HEK293T (cell line): ENCODE measurements around the gene CDH4.
"Not testable (repeated sequence)": the region's sequence is repeated elsewhere in the genome, so short reads cannot be mapped to it uniquely, and the experiment has no call there.

Experiments used
- ARNT ChIP-seq: fragments of 450-650 bp; IDR thresholded peaks from 2 replicates; pipeline ENCODE4 v1.6.1; 2017; ENCODE audit warnings: mild to moderate bottlenecking
- BHLHE40 ChIP-seq: fragments of 450-650 bp; IDR thresholded peaks from 2 replicates; pipeline ENCODE4 v1.6.1; 2016; ENCODE audit warnings: mild to moderate bottlenecking, moderate library complexity, borderline replicate concordance
- FOXM1 ChIP-seq: fragments of 450-650 bp; IDR thresholded peaks from 2 replicates; pipeline ENCODE4 v1.6.1; 2017; ENCODE audit warnings: mild to moderate bottlenecking, borderline replicate concordance
- SP1 ChIP-seq: fragments of 450-650 bp; IDR thresholded peaks from 2 replicates; pipeline ENCODE4 v1.6.1; 2017
- SUZ12 ChIP-seq: fragments of 450-650 bp; IDR thresholded peaks from 2 replicates; pipeline ENCODE4 v1.6.1; 2016; ENCODE audit warnings: mild to moderate bottlenecking
- ZNF384 ChIP-seq: fragments of 450-650 bp; IDR thresholded peaks from 2 replicates; pipeline ENCODE4 v1.6.1; 2016

DNA sequence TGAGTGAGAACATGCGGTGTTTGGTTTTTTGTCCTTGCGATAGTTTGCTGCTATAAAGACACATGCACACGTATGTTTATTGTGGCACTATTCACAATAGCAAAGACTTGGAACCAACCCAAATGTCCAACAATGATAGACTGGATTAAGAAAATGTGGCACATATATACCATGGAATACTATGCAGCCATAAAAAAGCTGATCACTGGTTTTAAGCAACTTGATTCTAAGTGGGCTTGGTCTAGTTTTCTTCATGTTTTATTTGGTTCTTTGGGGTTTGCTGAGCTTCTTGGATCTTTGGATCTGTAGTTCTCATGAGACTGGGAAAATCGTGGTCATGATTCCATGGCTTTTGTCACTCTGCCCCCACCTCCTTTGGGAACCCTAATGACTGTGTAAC lies 227.4 kb downstream of the CDH4 start:
- not testable (repeated sequence) for TF ChIP-seq BHLHE40, FOXM1, ARNT, SP1, SUZ12, ZNF384
